ENCODE measurements around the gene AHCYL2. TPM values are rescaled to one million over a fixed set of nuclear protein-coding genes. Genes with fewer than 3 reads are reported as not detected.
"Not testable (repeated sequence)": the region's sequence is repeated elsewhere in the genome, so short reads cannot be mapped to it uniquely, and the experiment has no call there.

Gene AHCYL2
- total RNA-seq, 2 experiments from 2014 or later, result 7.0 to 7.6 TPM

DNA sequence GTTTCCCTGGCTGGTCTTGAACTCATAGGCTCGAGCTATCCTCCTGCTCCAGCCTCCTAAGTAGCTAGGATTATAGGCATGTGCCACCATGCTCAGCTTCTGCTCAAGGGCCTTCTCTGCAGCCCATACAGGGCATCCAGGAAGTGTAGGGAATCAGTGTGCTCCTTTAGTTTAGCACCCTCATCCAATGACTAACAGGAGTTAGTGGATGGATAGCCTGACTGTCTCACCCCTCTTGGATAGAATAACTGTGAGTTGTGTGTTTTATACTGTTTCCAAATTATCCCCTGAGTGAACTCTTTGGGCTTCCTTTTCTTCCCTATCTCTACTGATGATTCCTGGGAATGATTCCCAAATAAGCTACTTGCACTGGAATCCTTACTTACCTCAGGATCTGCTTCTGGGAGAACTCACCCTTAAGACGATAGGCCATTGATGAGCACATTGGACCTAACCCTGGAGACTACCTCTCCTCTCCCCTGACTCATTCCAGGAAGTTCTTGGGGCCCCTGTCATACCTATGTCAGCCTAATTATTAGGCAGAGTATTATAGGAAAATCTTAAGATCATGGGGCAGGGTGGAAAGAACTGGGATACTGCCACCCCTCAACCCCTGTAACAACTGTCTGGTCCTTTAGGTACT, 227.9 kb downstream of the AHCYL2 start:
- CTCF ChIA-PET, result interaction anchor here (0.6 to 2.1 kb wide), 3 partner anchors 19 to 91 kb away, joined by 3 to 5 read pairs (median 4); partner anchors contain the start of gene STRIP2
- POLR2A ChIA-PET, result no interaction called here

DNA sequence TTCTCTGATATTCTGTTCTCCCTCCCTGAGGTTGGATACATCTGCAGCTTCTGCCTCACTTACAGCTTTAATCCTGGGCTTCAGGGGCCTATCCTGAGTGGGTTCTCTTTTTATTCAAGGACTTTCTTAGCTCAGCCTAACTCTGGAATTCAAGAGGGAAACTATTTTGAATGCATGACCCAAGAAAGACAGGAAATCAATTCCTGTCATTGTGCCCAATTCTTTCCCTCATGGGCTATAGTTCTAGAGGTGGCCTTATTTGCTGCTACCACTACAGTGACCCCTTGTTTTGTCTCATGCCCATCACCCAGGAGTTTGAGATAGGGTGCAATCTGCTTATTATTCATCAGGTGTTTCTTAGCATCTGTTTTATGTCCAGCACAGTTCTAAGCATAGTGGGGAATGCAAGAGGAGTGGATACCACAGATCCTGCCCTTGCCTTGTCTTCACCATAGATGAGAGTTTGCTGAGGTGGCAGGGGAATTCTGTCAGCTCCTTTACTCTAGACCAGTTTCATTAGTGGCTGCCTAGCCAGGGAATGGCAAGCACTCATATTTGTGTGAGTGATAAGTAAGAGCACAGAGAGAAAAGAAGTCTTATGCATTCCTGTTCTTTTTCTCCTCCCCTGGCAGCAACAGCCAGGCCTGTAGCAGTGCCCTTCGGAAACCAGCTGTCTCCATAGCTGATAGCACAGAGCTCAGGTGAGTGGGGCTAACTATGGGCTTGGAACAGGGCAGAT, 228.8 kb downstream of the AHCYL2 start:
- POLR2A ChIA-PET, result interaction anchor here (1.0 kb wide), 1 partner anchor 34 kb away, joined by 3 read pairs; no protein-coding TSS in a partner anchor

DNA sequence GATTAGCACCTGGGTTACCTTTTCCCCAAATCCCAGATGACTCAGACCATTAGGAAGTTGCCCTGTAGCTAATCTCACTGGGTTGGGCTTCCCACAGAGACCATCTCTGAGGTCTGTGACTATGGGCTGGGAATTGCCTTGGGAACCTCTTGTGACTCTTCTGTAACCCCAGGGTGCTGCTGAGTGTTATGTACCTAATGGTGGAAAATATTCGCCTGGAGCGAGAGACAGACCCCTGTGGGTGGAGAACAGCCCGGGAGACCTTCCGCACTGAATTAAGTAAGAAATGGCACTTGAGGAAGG, 229.4 kb downstream of the AHCYL2 start:
- ChIA-PET CTCF (interaction anchor here (0.5 to 2.1 kb wide), 2 partner anchors 20 to 65 kb away, joined by 4 read pairs; partner anchors contain the start of gene STRIP2), POLR2A (interaction anchor here (1.0 kb wide), 1 partner anchor 35 kb away, joined by 3 read pairs; no protein-coding TSS in a partner anchor)

More for the DNA sequence above, 228.8 kb downstream of the AHCYL2 start:
- CTCF ChIA-PET, result interaction anchor here (0.5 to 2.1 kb wide), 3 partner anchors 20 to 481 kb away, joined by 3 to 4 read pairs (median 4); partner anchors contain the start of gene STRIP2

DNA sequence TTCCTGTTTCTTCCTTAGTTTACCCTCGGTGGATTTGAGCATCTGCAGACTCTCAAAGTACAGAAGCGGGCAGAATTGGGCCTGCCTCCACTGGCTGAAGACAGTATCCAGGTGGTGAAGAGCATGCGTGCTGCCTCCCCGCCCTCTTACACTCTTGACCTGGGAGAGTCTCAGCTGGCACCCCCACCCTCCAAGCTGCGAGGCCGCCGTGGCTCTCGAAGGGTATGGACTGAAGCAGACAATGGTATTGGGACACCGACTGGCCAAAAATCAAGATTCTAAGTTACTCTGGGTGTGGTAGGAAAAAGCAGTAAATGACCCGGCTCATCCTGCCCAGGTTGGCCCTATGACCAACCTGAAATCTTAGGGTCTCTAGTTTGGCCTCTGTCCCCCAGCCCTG, 231.6 kb downstream of the AHCYL2 start:
- POLR2A ChIA-PET, result interaction anchor here (0.6 kb wide), 1 partner anchor 71 kb away, joined by 5 read pairs; no protein-coding TSS in a partner anchor

DNA sequence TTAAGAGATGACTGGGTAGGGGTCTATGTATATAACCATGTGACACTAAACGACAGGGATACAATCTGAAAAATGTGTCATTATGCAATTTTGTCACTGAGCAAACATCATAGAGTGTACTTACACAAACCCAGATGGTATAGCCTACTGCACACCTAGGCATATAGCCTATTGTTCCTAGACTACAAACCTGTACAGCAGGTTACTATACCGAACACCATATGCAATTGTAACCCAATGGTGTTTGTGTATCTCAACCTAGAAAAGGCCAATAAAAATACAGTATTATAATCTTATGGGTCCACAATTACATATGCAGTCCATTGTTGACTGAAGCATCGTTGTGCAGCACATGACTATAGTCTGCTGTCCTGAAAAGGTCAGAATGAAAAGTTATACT, 232.3 kb downstream of the AHCYL2 start:
- ChIA-PET CTCF (no interaction called here), POLR2A (no interaction called here)

More for the DNA sequence above, 231.6 kb downstream of the AHCYL2 start:
- CTCF ChIA-PET, result interaction anchor here (0.7 kb wide), 1 partner anchor 479 kb away, joined by 6 read pairs; no protein-coding TSS in a partner anchor

DNA sequence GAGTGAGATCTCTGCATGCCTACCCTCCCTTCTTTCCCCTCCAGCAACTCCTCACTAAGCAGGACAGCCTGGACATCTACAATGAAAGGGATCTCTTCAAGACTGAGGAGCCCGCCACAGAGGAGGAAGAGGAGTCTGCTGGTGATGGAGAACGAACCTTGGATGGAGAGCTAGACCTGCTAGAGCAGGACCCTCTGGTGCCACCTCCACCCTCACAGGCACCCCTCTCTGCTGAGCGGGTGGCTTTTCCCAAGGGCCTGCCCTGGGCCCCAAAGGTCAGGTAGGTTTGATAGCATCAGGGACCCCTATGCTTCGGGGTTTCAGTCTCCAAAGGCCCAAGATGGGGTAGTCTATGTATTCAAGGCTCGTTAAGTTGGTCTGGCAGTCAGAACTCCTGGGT, 233.3 kb downstream of the AHCYL2 start:
- CTCF ChIA-PET, result no interaction called here
- POLR2A ChIA-PET, result no interaction called here

DNA sequence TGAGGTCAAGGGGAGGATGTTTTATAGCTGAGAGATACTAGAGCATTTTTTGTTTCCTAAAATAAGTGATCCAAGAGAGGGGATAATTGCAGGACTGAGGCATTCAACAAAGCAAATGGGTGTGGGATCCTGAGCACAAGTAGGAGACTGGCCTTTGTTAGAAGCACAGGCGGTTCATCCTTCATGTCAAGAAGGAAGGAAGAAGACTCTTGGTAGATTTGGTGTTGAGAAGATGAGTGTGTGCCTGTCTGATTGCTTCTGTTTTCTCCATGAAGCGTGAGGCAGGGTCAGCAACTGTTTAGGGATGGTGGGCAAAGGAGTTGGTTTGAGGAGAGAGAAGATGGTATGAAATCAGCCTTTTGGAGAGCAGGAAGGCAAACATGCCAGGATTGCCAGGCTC, 237.0 kb downstream of the AHCYL2 start:
- ChIA-PET CTCF (interaction anchor here (1.8 kb wide), 1 partner anchor 14 kb away, joined by 4 read pairs; no protein-coding TSS in a partner anchor), POLR2A (interaction anchor here (0.6 to 1.6 kb wide), 2 partner anchors 28 to 96 kb away, joined by 3 to 6 read pairs; partner anchors contain the start of gene STRIP2)

DNA sequence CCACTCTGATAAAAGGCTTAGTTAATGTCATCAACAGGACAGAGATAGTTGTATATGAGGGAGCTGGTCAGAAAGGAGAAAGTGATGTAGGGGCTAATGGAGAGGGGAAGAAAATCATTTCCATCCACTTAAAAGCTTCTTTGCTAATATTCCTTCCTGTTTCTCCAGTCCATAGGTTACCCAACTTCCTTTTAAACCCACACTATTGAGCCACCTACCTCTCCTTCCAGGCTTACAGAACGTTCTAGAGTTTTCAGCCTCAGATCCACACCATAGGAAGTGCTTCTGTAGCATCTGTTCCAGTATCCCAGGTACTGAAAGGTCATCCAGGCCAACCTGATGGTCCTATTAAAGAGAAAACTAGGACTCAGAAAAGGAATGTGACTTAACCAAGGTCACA, 237.6 kb downstream of the AHCYL2 start:
- POLR2A ChIA-PET, result interaction anchor here (0.6 to 1.6 kb wide), 2 partner anchors 28 to 96 kb away, joined by 3 to 6 read pairs; partner anchors contain the start of gene STRIP2

DNA sequence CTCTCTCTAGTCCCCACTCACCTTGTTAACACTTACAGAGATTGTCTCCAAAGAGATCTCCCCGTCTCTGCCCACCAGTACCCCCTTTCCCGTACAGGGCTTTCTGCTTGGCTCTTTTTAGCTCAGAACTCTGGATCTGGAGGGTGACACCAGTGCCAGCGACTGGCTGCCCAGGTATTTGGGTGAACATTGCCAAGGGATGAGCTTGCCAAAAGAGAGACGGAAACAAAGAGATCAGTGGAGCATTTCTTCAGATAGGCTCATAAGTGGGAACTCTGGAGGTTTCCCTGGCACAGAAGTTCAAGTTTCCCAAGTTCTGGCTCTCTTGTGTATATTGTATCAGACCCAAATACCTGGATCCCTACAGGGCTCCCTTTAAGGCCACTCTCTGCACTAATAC, 239.4 kb downstream of the AHCYL2 start:
- CTCF ChIA-PET, result interaction anchor here (0.6 kb wide), 1 partner anchor 352 kb away, joined by 4 read pairs; no protein-coding TSS in a partner anchor
- POLR2A ChIA-PET, result interaction anchor here (0.6 kb wide), 1 partner anchor 179 kb away, joined by 12 read pairs; no protein-coding TSS in a partner anchor

More for the DNA sequence above, 237.6 kb downstream of the AHCYL2 start:
- CTCF ChIA-PET, result interaction anchor here (0.6 to 1.8 kb wide), 3 partner anchors 14 to 504 kb away, joined by 3 to 5 read pairs (median 4); no protein-coding TSS in a partner anchor

DNA sequence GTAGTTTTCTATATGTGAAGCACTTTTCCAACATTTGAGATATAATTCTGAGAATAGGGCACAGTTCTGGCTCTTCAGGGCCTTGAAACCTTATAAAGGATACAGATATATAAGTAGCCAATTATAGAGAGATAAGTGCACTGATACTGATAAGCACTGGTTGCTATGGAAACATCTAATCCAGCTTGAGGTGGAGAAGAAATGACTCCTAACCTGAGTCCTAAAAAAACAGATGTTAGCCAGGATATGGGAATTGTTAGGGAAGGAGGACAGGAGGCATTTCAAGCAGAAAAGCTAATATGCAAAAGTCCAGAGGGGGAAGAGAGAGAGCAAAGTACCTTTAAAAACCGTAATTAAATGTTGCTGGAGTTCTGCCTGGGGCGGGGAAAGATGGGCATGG, 240.2 kb downstream of the AHCYL2 start:
- POLR2A ChIA-PET, result interaction anchor here (0.6 kb wide), 1 partner anchor 178 kb away, joined by 12 read pairs; no protein-coding TSS in a partner anchor
- CTCF ChIA-PET, result interaction anchor here (0.6 kb wide), 1 partner anchor 353 kb away, joined by 4 read pairs; no protein-coding TSS in a partner anchor

DNA sequence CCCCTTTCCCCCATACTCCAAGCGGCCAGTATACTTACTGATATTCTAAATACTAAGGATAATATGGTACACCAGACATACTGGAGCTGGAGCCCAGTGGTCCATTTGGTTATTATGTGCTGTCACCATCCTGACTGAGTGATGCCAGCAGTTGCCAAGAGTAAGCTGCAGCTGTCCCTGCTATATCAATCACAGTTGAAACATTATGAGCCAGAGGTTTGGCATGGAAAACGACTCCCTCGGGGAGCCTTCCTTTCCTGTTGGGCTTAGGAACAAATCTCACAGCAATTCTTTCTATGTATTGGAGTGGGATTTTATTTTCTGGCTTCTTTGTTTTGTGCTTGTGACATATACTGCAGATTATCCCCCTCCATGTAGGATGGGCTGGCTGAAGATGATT, 242.0 kb downstream of the AHCYL2 start:
- CTCF ChIA-PET, result interaction anchor here (0.6 kb wide), 1 partner anchor 99 kb away, joined by 3 read pairs; no protein-coding TSS in a partner anchor
- POLR2A ChIA-PET, result no interaction called here

DNA sequence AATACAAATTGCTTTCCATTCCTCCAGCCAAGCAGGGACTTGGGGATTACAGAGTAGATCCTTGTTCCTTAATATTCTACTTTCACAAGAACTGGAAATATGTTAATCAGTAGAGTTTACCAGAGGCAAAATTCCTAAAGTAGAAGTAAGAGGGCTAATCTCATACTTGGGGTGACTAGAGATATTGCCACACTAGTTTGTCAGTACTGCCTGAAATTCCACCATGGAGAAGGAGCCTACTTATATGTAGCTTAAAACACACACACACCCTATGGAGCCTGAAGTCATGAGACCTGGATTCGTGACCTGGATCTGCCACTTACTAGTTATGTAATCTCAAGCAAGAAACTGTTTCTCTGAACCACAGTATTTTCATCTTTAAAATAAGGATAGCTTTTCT, 243.3 kb downstream of the AHCYL2 start:
- ChIA-PET POLR2A (no interaction called here), CTCF (interaction anchor here (2.2 kb wide), 1 partner anchor 249 kb away, joined by 9 read pairs; no protein-coding TSS in a partner anchor)

DNA sequence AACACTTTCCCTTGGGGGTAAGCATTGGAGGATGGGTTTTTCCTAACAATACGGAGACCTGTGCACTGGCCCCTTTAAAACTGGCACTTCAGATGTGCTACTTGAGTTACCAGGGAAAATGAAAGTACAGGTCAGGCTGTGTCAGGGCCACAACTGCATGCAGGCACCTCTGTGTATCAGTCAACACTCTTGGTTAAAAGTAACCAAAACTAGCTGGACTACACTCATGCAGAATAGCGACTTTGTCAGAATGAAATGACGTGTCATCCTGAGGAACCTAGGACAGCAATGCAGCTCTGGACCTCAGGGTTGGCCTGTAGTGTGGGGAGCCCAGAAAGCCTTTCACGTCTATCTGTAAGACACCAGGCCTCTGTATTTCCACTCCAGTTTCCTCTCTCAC, 243.7 kb downstream of the AHCYL2 start:
- CTCF ChIA-PET, result interaction anchor here (2.2 kb wide), 1 partner anchor 250 kb away, joined by 9 read pairs; no protein-coding TSS in a partner anchor
- POLR2A ChIA-PET, result no interaction called here

DNA sequence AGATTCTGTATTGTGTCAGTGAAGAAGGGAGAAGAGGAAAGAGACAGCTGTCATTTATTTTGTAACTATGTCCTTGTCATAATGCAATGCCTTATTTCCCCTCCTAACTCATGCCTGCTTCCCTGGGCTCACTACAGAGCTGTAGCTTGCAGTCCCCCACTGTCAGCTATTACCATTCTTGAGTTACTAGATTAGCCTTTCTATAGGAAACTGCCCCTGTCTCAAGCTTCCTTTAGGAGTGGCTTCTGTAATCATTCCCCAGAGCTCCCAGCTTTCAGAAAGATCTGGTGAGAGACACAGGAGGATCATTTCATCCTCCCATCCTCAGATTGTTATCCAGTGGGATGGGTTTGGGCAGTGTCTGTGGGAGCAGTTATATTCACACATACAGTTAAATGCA, 245.1 kb downstream of the AHCYL2 start:
- ChIA-PET CTCF (interaction anchor here (2.2 kb wide), 1 partner anchor 251 kb away, joined by 9 read pairs; no protein-coding TSS in a partner anchor), POLR2A (no interaction called here)

DNA sequence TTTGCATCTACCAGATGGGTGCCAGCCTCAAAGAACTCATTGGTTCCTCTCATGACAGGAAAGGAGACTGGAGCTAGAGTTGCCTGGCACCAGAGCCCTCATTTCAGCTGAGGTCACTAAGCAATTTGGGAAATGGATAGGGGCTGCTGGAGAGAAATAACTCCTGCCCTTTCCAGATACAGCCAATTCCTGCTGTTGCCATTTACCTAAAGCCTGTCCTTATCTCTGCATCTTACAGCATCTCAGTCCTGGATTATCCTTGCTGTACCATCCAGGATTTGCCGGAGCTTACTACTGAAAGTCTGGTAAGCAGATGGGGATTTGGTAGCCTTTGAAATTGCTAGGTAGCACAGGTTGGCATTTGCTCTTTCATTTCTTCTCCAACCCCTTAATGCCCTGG, 245.6 kb downstream of the AHCYL2 start:
- CTCF ChIA-PET, result interaction anchor here (1.6 to 2.2 kb wide), 2 partner anchors 103 to 252 kb away, joined by 9 to 14 read pairs; no protein-coding TSS in a partner anchor
- POLR2A ChIA-PET, result no interaction called here

DNA sequence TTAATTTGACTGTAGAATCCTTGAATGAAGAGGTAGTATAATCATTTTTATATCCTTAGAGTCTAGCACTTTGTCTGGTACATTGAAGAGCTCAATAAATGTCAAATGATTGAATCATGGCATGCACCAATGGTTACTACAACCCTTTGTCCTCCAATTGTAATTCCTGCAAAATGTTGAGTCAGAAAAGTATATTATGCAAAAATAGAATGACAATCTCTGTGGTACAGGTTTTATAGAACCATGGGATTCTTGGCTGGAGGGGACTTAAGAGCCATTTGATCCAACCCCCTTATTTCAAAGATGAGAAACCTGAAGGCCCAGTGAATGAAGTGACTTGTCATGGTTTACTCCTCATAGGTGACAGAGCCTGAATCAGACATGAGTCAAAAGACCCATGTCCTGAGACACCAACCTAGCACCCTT, 246.6 kb downstream of the AHCYL2 start:
- ChIA-PET POLR2A (no interaction called here), CTCF (interaction anchor here (0.5 to 2.2 kb wide), 9 partner anchors 19 to 187 kb away, joined by 3 to 14 read pairs (median 3); no protein-coding TSS in a partner anchor)

DNA sequence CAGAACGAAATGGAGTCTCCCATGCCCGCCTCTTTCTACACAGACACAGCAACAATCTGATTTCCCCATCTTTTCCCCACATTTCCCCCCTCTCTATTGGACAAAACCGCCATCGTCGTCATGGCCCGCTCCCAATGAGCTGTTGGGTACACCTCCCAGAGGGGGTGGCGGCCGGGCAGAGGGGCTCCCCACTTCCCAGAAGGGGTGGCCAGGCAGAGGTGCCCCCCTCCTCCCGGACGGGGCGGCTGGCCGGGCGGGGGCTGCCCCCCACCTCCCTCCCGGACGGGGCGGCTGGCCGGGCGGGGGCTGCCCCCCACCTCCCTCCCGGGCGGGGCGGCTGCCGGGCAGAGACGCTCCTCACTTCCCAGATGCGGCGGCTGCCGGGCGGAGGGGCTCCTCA, 251.1 kb downstream of the AHCYL2 start:
- CTCF ChIA-PET, POLR2A ChIA-PET: not testable (repeated sequence)

DNA sequence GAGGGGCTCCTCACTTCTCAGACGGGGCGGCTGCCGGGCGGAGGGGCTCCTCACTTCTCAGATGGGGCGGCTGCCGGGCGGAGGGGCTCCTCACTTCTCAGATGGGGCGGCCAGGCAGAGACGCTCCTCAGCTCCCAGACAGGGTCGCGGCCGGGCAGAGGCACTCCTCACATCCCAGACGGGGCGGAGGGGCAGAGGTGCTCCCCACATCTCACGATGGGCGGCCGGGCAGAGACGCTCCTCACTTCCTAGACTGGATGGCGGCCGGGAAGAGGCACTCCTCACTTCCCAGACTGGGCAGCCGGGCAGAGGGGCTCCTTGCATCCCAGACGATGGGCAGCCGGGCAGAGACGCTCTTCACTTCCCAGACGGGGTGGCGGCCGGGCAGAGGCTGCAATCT, 251.6 kb downstream of the AHCYL2 start:
- CTCF ChIA-PET, result not testable (repeated sequence)

More for the DNA sequence above, 251.6 kb downstream of the AHCYL2 start:
- POLR2A ChIA-PET, result not testable (repeated sequence)

All from activated CD8-positive, alpha-beta memory T cell treated with anti-CD3 and anti-CD28 coated beads for 36 hours (primary cell).